Measurements from ENCODE around the gene SPP1. TPM values are rescaled to one million over a fixed set of nuclear protein-coding genes. Genes with fewer than 3 reads are reported as not detected.

Gene SPP1
- total and polyA plus RNA-seq, 7 donors: 0.69 to 58.7 (median 5.5) TPM

DNA sequence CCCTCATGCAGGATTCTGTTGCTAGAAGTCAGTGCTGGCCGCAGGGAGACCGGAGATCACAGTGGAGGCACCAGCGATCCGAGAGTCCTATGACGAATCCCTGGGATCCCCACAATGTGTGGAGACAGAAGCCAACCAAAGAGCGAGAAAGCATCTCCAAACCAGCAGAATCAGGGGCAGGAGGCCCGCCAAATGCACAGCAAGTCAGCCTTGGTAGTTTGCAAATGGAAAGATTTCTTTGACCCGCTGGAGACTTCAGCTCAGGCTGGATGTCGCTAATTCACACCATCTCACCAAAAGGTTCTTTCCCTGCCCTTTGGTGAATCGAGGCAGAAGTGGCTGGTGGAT is 31.4 kb downstream of the SPP1 start:
- Histone ChIP-seq H3K9me3 (no peaks in the 10 kb centered on the region), H3K27me3 (ENCODE audit: insufficient read depth in 3 of 3, low read length in 2 of 3) (no peaks in the 10 kb centered on the region), H3K27ac (peak overlapping the region; percentile 26), H3K4me1 (peaks cover 22% of the 10 kb centered on the region), H3K4me3 (peak overlapping the region; percentile 86), H3K36me3 (ENCODE audit: insufficient read depth in 1 of 2, low read depth in 1 of 2) (no peaks in the 10 kb centered on the region)
- WGBS, 3 donors: 38 to 53% (median 39%) methylated on average over 10 of the region's 10 CpGs
- DNase-seq: no peak
- TF ChIP-seq, protein P1, sequence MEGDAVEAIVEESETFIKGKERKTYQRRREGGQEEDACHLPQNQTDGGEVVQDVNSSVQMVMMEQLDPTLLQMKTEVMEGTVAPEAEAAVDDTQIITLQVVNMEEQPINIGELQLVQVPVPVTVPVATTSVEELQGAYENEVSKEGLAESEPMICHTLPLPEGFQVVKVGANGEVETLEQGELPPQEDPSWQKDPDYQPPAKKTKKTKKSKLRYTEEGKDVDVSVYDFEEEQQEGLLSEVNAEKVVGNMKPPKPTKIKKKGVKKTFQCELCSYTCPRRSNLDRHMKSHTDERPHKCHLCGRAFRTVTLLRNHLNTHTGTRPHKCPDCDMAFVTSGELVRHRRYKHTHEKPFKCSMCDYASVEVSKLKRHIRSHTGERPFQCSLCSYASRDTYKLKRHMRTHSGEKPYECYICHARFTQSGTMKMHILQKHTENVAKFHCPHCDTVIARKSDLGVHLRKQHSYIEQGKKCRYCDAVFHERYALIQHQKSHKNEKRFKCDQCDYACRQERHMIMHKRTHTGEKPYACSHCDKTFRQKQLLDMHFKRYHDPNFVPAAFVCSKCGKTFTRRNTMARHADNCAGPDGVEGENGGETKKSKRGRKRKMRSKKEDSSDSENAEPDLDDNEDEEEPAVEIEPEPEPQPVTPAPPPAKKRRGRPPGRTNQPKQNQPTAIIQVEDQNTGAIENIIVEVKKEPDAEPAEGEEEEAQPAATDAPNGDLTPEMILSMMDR (IDR thresholded peaks at IDR 0.05): no peak
- intact Hi-C loops (cut with DNase I): no loop called here
- ATAC-seq: no peak

DNA sequence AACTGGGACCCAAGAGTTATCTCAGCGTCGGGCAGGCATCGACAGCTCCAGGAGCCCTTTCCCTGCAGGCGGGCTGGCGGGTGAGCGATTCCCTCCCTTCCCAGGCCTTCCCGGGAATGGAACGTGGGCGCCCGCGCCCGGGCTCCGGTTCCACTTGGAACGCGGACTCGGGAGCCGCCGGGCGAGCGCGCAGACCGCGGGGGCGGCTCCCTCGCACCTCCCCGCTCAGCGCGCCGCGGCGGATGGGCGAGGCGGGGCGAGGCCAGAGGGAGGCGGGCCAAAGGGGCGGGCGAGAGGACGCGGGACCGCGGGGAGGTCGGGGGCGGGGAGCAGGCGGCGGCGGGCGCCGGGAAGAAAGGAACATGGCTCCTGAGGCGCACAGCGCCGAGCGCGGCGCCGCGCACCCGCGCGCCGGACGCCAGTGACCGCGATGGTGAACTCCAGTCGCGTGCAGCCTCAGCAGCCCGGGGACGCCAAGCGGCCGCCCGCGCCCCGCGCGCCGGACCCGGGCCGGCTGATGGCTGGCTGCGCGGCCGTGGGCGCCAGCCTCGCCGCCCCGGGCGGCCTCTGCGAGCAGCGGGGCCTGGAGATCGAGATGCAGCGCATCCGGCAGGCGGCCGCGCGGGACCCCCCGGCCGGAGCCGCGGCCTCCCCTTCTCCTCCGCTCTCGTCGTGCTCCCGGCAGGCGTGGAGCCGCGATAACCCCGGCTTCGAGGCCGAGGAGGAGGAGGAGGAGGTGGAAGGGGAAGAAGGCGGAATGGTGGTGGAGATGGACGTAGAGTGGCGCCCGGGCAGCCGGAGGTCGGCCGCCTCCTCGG is 32.0 kb downstream of the SPP1 start, which contains the start of gene PKD2:
TSS of gene PKD2 (plus strand) at position 332 of the 818 bp plus-strand sequence. CDS start at position 431, 99 bp downstream.
- Histone ChIP-seq H3K27ac (peak within 1 kb of the TSS; percentile 70), H3K27me3 (ENCODE audit: insufficient read depth in 3 of 3, low read length in 2 of 3) (no peaks in the 10 kb centered on the region), H3K9me3 (no peaks in the 10 kb centered on the region), H3K36me3 (ENCODE audit: insufficient read depth in 1 of 2, low read depth in 1 of 2) (no peaks in the 10 kb centered on the region), H3K4me3 (peak within 1 kb of the TSS; percentile 86), H3K4me1 (peaks cover 22% of the 10 kb centered on the region)
- 0% methylated on average over 63 to 116 of the region's 116 CpGs for WGBS, 3 donors
- TF ChIP-seq, protein P1 (IDR thresholded peaks at IDR 0.05): no peak
- ATAC-seq: peak; percentile 82 to 97 (median 94)
- intact Hi-C loops (cut with DNase I): no loop called here
- DNase-seq: peak; percentile 91

DNA sequence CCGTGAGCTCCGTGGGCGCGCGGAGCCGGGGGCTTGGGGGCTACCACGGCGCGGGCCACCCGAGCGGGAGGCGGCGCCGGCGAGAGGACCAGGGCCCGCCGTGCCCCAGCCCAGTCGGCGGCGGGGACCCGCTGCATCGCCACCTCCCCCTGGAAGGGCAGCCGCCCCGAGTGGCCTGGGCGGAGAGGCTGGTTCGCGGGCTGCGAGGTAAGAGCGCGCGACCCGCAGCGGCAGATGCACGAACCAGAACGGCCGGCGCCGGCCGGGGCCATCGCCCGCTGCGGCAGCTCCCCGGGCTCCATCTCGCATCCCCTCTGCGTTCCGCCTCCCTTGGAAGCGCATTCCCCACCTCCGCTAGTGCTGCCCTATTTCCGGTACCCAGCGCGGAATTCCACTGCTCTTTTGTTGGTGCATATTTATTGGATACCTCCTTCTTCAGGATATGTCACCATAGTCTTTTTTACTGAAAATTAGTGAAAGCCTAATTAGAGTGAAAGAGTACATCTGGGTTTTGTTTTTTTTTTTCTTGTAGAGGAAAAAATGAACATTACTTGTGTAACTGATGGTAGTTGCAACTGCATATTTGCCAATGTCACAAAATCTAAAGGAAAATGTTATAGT is 32.7 kb downstream of the SPP1 start:
- ATAC-seq (peak; percentile 29 to 43 (median 34)), DNase-seq (peak; percentile 50 to 56)
- 0 to 1% (median 1%) methylated on average over 36 to 50 of the region's 51 CpGs for WGBS, 3 donors
- H3K36me3 ChIP-seq (ENCODE audit: insufficient read depth in 1 of 2, low read depth in 1 of 2): no peaks in the 10 kb centered on the region
- TF ChIP-seq, protein P1 (IDR thresholded peaks at IDR 0.05): no peak
- no peaks in the 10 kb centered on the region for H3K27me3 ChIP-seq (ENCODE audit: insufficient read depth in 3 of 3, low read length in 2 of 3)
- peak overlapping the region; percentile 70 for H3K27ac ChIP-seq
- peak overlapping the region; percentile 86 for H3K4me3 ChIP-seq
- intact Hi-C loops (cut with DNase I): no loop called here
- no peaks in the 10 kb centered on the region for H3K9me3 ChIP-seq
- H3K4me1 ChIP-seq: peaks cover 23% of the 10 kb centered on the region

DNA sequence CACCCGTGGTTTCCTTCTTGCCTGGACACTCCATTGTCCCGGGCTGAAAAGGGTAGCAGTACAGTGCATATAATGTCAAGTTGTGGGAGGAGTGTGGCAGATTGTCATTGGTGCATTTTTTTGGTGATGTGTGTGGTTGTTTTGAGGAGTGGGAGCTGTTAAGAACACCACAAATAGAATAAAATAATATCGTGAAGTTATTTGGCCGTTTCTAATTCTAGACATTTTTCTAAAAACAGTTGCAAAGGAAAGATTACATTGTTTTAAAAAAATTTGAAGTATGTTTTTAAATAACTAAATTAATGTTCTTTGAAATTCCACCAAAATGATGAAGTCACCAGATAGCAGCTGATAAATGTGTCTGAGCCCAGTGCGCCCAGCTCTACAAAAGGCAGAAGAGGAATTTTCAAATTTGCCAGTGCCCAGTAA is 33.2 kb downstream of the SPP1 start:
- 22 to 31% (median 28%) methylated on average over 5 of the region's 5 CpGs for WGBS, 3 donors
- Histone ChIP-seq H3K27me3 (ENCODE audit: insufficient read depth in 3 of 3, low read length in 2 of 3) (no peaks in the 10 kb centered on the region), H3K36me3 (ENCODE audit: insufficient read depth in 1 of 2, low read depth in 1 of 2) (no peaks in the 10 kb centered on the region), H3K27ac (no peak overlapping the region), H3K4me1 (peaks cover 24% of the 10 kb centered on the region), H3K9me3 (no peaks in the 10 kb centered on the region), H3K4me3 (peak overlapping the region; percentile 86)
- DNase-seq: no peak
- ATAC-seq: no peak
- TF ChIP-seq, protein P1 (IDR thresholded peaks at IDR 0.05): no peak
- intact Hi-C loops (cut with DNase I): no loop called here
